Activated T-cell treated with anti-CD3 and anti-CD28 coated beads, Interleukin-2, amount 50 U/mL, for 4 hours (primary cell): Measurements from ENCODE around the gene RPS27L. TPM values are rescaled to one million over a fixed set of nuclear protein-coding genes. Genes with fewer than 3 reads are reported as not detected.
A peak's percentile ranks its signal among the peaks of the same experiment; 100 is the strongest.

ENCODE experiments used
- ATAC-seq, 2 donors: fragments of 200-7000 bp; cut with Tn5 transposase; one replicate each; pipeline ENCODE4 v1.10.0; 2021
- DNase-seq: peaks from one replicate; pipeline ENCODE4 v3.0.0-alpha.2; 2020
- H3K27me3 Mint-ChIP-seq: one replicate; pipeline ENCODE4 v1.8.0; 2021; ENCODE audit warnings: low read depth, mixed read lengths
- H3K36me3 Mint-ChIP-seq: one replicate; pipeline ENCODE4 v1.8.0; 2022; ENCODE audit warnings: mixed read lengths; ENCODE audit not compliant: insufficient read depth
- H3K4me1 Mint-ChIP-seq: one replicate; pipeline ENCODE4 v1.8.0; 2021; ENCODE audit warnings: low read depth, mixed read lengths
- H3K4me3 Mint-ChIP-seq: one replicate; pipeline ENCODE4 v1.8.0; 2021; ENCODE audit warnings: mild to moderate bottlenecking, moderate library complexity, mixed read lengths
- H3K9me3 Mint-ChIP-seq: one replicate; pipeline ENCODE4 v1.8.0; 2021; ENCODE audit warnings: mixed read lengths
- total RNA-seq, 3 donors: library from RNA; stranded (reverse); gene quantifications; one replicate each; pipeline ENCODE4 v1.2.1, GENCODE V29; 2021

The RPS27L gene
- total RNA-seq, 3 donors from 2014 or later: 82.0 to 114 (median 91.8) TPM

DNA sequence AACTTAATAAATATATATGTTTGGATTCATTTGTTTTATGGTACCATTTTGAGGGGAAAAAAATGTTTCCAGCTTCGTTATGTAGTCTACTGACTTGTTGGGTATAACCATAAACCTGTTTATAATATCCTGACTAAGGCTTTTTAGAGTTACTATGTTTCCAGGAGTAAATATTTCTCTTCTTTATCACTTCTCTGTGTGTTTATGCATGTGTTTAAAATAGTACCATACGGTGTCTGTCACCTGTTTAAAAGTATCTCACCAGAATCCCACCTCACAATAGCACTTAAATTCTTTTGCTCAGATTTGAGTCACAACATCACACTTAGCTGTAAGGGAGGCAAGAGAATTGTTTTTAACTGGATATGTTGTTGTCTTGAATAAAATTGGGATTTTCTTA, 20.5 kb downstream of the RPS27L start:
- DNase-seq (no peak), ATAC-seq (no peak)
- no peaks in the 10 kb centered on the region for H3K9me3 Mint-ChIP-seq
- no peak overlapping the region for H3K4me3 Mint-ChIP-seq
- peaks cover 21% of the 10 kb centered on the region for H3K4me1 Mint-ChIP-seq
- H3K27me3 Mint-ChIP-seq: no peaks in the 10 kb centered on the region
- H3K36me3 Mint-ChIP-seq: peaks cover 11% of the 10 kb centered on the region

DNA sequence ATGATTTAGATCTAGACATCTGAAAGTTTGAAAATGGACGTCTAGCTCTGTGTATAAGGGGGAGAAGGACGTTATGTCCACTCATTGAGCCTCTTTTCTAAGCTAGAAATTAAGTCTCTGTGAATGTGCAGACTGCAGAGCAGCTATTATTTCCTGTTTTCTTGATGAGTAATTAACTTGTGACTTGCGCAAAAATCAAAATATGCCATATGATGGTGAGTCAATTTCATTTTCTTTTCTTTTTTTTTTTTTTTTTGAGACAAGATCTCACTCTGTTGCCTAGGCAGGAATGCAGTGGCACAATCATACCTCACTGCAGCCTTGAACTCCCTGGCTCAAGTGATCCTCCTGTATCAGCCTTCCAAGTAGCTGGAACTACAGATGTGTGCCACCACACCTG, 21.5 kb downstream of the RPS27L start:
- no peak overlapping the region for H3K4me3 Mint-ChIP-seq
- H3K4me1 Mint-ChIP-seq: peaks cover 15% of the 10 kb centered on the region
- DNase-seq (no peak), ATAC-seq (peak; percentile 58 to 73)
- peaks cover 8% of the 10 kb centered on the region for H3K36me3 Mint-ChIP-seq
- H3K27me3 Mint-ChIP-seq: no peaks in the 10 kb centered on the region
- no peaks in the 10 kb centered on the region for H3K9me3 Mint-ChIP-seq

DNA sequence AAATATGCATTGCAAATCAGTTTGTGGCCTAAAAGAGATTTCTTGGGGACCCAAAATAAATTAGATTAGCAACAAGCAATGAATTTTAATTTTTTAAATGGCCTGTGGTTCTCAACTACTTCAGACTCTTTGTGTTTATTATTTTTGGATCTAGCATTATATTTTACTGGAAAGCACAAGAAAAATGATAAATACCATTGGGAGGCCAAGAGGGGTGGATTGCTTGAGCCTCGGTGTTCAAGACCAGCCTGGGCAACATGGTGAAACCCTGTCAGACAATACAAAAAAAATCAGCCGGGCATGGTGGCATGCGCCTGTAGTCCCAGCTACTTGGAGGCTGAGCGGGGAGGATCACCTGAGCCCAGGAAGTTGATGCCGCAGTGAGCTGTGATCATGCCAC, 22.0 kb downstream of the RPS27L start:
- peaks cover 12% of the 10 kb centered on the region for H3K36me3 Mint-ChIP-seq
- no peaks in the 10 kb centered on the region for H3K9me3 Mint-ChIP-seq
- no peaks in the 10 kb centered on the region for H3K27me3 Mint-ChIP-seq
- DNase-seq (no peak), ATAC-seq (no peak)
- H3K4me3 Mint-ChIP-seq: no peak overlapping the region
- H3K4me1 Mint-ChIP-seq: peaks cover 15% of the 10 kb centered on the region

DNA sequence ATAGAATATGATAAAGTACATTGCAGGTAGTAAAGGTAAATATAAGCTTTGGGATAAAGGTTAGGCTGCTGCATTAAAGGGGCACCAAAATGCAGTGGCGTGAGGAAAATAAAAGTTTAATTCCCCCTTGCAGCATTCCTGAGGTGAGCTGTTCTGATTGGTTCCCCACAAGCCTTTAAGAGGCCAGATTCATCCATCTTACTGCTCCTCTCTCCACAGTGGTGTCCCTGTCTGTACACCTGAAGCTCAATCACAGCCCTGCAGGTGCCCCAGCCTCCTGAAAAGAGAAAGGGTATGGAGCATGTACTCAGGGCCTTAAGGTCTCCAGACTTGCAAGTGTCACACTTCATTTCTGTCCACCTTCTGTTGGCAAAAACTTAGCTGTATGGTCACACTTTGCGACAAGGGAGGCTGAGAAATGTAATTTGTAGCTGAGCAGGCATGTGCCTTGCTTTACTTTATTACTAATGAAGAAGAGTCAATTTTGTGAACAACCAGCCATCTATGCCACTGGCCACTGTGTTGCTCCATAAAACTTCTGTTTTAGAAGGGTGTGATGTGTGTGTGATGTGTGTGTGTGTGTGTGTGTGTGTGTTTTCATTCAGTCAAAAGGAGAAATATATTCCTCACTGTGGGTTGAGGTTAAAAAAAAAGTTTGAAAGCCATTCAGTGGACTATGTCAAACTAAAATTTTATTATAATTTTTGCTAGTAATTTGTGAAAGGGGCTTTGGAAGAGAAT, 22.9 kb downstream of the RPS27L start:
- H3K27me3 Mint-ChIP-seq: no peaks in the 10 kb centered on the region
- H3K4me3 Mint-ChIP-seq: no peak overlapping the region
- DNase-seq (no peak), ATAC-seq (no peak)
- H3K4me1 Mint-ChIP-seq: peaks cover 15% of the 10 kb centered on the region
- H3K36me3 Mint-ChIP-seq: peaks cover 15% of the 10 kb centered on the region
- no peaks in the 10 kb centered on the region for H3K9me3 Mint-ChIP-seq

DNA sequence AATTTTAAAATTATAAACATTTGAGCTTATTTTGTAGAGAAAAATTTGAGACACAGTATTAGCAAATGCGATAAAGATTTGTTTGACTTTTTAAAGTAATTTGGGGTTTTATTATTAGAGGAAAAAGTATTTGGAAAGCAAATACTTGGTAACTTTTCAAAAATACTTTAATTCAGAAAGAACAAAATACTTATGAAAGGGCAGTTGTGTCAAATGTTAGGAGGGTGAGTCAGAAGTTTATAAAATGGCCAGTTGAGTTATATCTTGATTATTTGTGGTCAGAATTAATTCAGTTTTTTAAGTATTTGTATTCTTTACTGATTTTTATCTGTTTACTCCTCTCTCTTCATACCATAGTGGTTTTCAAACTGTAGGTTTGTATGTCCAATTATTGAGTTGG, 23.5 kb downstream of the RPS27L start:
- H3K27me3 Mint-ChIP-seq: no peaks in the 10 kb centered on the region
- H3K4me1 Mint-ChIP-seq: peaks cover 15% of the 10 kb centered on the region

DNA sequence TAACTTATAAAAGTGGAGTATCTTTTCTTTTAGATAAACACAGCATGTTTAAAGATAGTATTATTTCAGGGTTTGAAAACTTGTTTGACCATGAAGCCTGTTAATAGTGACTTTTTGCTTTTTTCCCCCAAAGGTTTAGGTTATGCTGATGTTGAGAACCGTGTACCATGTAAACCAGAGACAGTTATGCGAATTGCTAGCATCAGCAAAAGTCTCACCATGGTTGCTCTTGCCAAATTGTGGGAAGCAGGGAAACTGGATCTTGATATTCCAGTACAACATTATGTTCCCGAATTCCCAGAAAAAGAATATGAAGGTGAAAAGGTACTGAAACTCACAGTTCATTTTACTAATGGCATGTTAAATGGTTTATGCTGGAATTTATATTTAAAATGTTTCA, 30.6 kb downstream of the RPS27L start:
- ATAC-seq: no peak
- no peak for DNase-seq
- Mint-ChIP-seq H3K9me3 (no peaks in the 10 kb centered on the region), H3K4me3 (no peak overlapping the region), H3K27me3 (no peaks in the 10 kb centered on the region), H3K36me3 (peaks cover 23% of the 10 kb centered on the region), H3K4me1 (peaks cover 12% of the 10 kb centered on the region)

More for the DNA sequence above, 23.5 kb downstream of the RPS27L start:
- no peak for ATAC-seq
- H3K9me3 Mint-ChIP-seq: no peaks in the 10 kb centered on the region
- H3K4me3 Mint-ChIP-seq: no peak overlapping the region
- DNase-seq: no peak
- peaks cover 18% of the 10 kb centered on the region for H3K36me3 Mint-ChIP-seq

GRCh38 chr15:63124506-63124905, 32.8 kb downstream of the RPS27L start:
- H3K4me3 Mint-ChIP-seq: no peak overlapping the region
- DNase-seq: no peak
- no peaks in the 10 kb centered on the region for H3K27me3 Mint-ChIP-seq
- peaks cover 18% of the 10 kb centered on the region for H3K4me1 Mint-ChIP-seq
- peaks cover 13% of the 10 kb centered on the region for H3K36me3 Mint-ChIP-seq
- H3K9me3 Mint-ChIP-seq: peaks cover 9% of the 10 kb centered on the region
- no peak for ATAC-seq

GRCh38 chr15:63122002-63122875, 35.0 kb downstream of the RPS27L start:
- Mint-ChIP-seq H3K9me3 (peaks cover 14% of the 10 kb centered on the region), H3K4me3 (peak overlapping the region; percentile 91), H3K4me1 (peaks cover 18% of the 10 kb centered on the region), H3K36me3 (peaks cover 5% of the 10 kb centered on the region), H3K27me3 (no peaks in the 10 kb centered on the region)
- DNase-seq (peak; percentile 84), ATAC-seq (peak; percentile 87 to 89)

GRCh38 chr15:63121382-63122001, 35.8 kb downstream of the RPS27L start, which contains the start of gene LACTB:
Gene LACTB, plus strand, starts transcription at chr15:63121861. Its CDS starts 11 bp downstream, at chr15:63121872.
- DNase-seq (peak; percentile 73), ATAC-seq (peak; percentile 93 to 95)
- H3K4me1 Mint-ChIP-seq: peaks cover 18% of the 10 kb centered on the region
- no peaks in the 10 kb centered on the region for H3K27me3 Mint-ChIP-seq
- H3K36me3 Mint-ChIP-seq: peaks cover 1% of the 10 kb centered on the region
- H3K9me3 Mint-ChIP-seq: peaks cover 14% of the 10 kb centered on the region
- peak within 1 kb of the TSS; percentile 91 for H3K4me3 Mint-ChIP-seq

GRCh38 chr15:63118854-63119253, 38.4 kb downstream of the RPS27L start:
- no peak for ATAC-seq
- no peak for DNase-seq
- Mint-ChIP-seq H3K36me3 (no peaks in the 10 kb centered on the region), H3K27me3 (no peaks in the 10 kb centered on the region), H3K4me1 (peaks cover 15% of the 10 kb centered on the region), H3K9me3 (peaks cover 14% of the 10 kb centered on the region), H3K4me3 (no peak overlapping the region)

DNA sequence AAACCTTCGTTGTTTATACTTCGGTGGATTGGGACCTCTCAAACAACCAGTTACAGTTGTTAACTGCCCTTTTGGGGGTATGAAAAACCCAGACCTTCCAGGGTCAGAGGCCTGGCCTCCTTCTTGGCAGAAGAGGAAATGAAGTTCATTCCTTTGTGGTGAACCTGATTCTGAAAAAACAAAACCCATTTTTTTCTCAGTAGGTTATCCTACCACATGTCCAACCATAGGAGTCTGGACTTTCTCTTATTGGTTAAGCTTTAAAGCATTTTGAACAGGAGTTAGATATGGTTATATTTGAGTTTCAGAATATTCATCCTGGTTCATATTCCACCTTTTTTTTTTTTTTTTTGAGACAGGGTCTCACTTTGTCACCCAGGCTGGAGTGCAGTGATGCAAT, 42.8 kb downstream of the RPS27L start:
- H3K27me3 Mint-ChIP-seq: no peaks in the 10 kb centered on the region

DNA sequence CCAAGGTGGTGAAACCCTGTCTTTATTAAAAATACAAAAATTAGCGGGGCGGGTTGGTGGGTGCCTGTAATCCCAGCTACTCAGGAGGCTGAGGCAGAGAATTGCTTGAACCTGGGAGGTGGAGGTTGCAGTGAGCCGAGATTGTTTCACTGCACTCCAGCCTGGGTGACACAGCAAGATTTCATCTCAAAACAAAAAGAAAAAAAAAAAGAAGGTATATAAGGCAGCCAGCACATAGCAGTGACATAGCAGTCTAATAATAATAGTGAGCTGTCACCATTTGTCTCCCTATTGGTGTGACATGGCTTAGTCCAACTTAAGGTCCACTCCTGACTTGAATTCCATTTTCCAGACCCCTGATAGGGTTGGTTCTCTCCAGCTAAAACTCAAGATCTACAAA, 44.4 kb downstream of the RPS27L start:
- Mint-ChIP-seq H3K4me3 (no peak overlapping the region), H3K4me1 (no peaks in the 10 kb centered on the region), H3K9me3 (no peaks in the 10 kb centered on the region), H3K27me3 (peaks cover 6% of the 10 kb centered on the region), H3K36me3 (no peaks in the 10 kb centered on the region)
- ATAC-seq (no peak), DNase-seq (no peak)

More for the DNA sequence above, 42.8 kb downstream of the RPS27L start:
- H3K36me3 Mint-ChIP-seq: no peaks in the 10 kb centered on the region
- no peaks in the 10 kb centered on the region for H3K4me1 Mint-ChIP-seq
- no peak for ATAC-seq
- no peak for DNase-seq
- no peak overlapping the region for H3K4me3 Mint-ChIP-seq
- H3K9me3 Mint-ChIP-seq: peaks cover 4% of the 10 kb centered on the region

DNA sequence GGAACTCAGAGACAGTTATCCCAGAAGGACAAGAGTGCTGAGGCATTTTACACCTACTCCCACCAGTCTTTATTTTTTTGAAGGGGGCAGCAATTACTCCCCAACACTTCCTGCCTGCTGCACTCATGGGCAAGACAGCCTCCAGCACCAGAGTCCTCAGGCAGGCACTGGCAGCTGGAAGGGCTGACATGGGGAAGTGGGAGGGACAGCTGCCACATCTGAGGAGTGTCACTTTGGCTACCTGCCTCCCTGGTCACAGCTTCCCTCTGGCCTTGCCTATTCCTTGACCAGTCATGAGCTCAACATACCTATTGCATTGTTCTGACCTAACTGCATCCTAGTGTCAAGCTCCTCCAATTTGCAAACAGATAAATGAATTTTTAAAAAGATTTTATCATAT, 45.8 kb downstream of the RPS27L start:
- H3K27me3 Mint-ChIP-seq: peaks cover 10% of the 10 kb centered on the region
- no peaks in the 10 kb centered on the region for H3K4me1 Mint-ChIP-seq
- no peaks in the 10 kb centered on the region for H3K36me3 Mint-ChIP-seq
- H3K4me3 Mint-ChIP-seq: no peak overlapping the region
- no peak for ATAC-seq
- no peaks in the 10 kb centered on the region for H3K9me3 Mint-ChIP-seq
- DNase-seq: no peak

GRCh38 chr15:63110428-63111026, 46.8 kb downstream of the RPS27L start:
- ATAC-seq: no peak
- Mint-ChIP-seq H3K9me3 (no peaks in the 10 kb centered on the region), H3K4me3 (no peak overlapping the region), H3K36me3 (no peaks in the 10 kb centered on the region), H3K4me1 (no peaks in the 10 kb centered on the region), H3K27me3 (peaks cover 15% of the 10 kb centered on the region)
- DNase-seq: no peak
